Epidermal melanocyte (primary cell): ENCODE data around the gene PCDHA10.

Experiments used
- DNase-seq: peaks from one replicate; pipeline ENCODE4 v3.0.0; 2011; ENCODE audit warnings: low spot score; ENCODE audit not compliant: insufficient read length

The PCDHA10 gene

GRCh38 chr5:140881889-140882590 is 26.3 kb downstream of the PCDHA10 start, which contains the start of gene PCDHA13:
Gene PCDHA13, plus strand, starts transcription at chr5:140882124. Its CDS starts 145 bp downstream, at chr5:140882269.
- DNase-seq: no peak

- DNase-seq: no peak
Measured at GRCh38 chr5:140882591-140882899, 26.8 kb downstream of the PCDHA10 start.

- DNase-seq: no peak
Measured at GRCh38 chr5:140883373-140883772, 27.7 kb downstream of the PCDHA10 start.

GRCh38 chr5:140883927-140884697 is 28.4 kb downstream of the PCDHA10 start:
- DNase-seq: no peak

- DNase-seq: no peak
Measured at GRCh38 chr5:140916325-140916724, 60.6 kb downstream of the PCDHA10 start.
